ENCODE results near the gene IL13RA1. TPM values are rescaled to one million over a fixed set of nuclear protein-coding genes. Genes with fewer than 3 reads are reported as not detected.

IL13RA1 gene
- total RNA-seq, 4 donors from 2014 or later, result 44.1 to 69.6 (median 56.7) TPM

DNA sequence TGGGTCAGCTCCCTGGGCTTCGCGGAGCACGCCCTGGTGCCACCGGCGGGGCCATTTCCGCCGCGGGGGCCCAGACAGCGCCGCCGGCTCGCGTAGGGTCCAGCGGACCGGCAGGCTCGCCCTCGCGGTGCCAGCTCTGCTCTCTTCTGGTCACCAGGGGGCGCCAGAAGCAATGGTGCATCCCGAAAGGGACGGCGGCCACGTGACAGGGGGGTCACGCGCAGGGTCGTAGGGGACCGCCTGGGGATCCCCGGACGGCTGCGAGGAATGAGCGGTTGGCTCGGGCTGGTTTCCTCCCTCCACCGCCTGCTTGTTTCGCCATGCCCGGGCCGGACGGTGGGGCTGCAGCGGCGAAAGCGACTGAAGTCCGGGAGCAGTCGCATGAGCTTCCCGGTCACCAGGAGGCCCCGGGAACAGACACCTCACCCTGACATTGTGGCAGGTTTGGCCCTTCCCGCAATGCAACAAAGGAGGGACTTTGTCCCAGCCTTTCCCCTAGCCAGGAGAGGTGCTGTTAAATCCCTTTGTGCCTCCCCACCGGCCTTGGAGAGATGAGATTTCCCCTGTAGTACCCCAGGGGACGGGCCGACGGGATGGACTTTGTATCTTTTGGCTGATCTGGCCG lies 112.0 kb downstream of the IL13RA1 start:
- TF ChIP-seq, protein P1, sequence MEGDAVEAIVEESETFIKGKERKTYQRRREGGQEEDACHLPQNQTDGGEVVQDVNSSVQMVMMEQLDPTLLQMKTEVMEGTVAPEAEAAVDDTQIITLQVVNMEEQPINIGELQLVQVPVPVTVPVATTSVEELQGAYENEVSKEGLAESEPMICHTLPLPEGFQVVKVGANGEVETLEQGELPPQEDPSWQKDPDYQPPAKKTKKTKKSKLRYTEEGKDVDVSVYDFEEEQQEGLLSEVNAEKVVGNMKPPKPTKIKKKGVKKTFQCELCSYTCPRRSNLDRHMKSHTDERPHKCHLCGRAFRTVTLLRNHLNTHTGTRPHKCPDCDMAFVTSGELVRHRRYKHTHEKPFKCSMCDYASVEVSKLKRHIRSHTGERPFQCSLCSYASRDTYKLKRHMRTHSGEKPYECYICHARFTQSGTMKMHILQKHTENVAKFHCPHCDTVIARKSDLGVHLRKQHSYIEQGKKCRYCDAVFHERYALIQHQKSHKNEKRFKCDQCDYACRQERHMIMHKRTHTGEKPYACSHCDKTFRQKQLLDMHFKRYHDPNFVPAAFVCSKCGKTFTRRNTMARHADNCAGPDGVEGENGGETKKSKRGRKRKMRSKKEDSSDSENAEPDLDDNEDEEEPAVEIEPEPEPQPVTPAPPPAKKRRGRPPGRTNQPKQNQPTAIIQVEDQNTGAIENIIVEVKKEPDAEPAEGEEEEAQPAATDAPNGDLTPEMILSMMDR (IDR thresholded peaks at IDR 0.05), result peak in 5 of 6 experiments; percentile 43 to 66 (median 57)
- TF ChIP-seq POLR2A (IDR thresholded peaks at IDR 0.05), result no peak
- DNase-seq, result no peak
- Histone ChIP-seq H3K27ac (no peak overlapping the region), H3K4me1 (peaks cover 0 to 9% (median 0%) of the 10 kb centered on the region in 3 donors), H3K27me3 (no peaks in the 10 kb centered on the region), H3K9me3 (no peaks in the 10 kb centered on the region), H3K36me3 (no peaks in the 10 kb centered on the region), H3K4me3 (peak overlapping the region; percentile 31 to 65 (median 43))
- WGBS, 2 donors, result 31% methylated on average over 5 of the region's 50 CpGs; no CpG with 5 or more reads in 1 of the 2 donors
- intact Hi-C loops (cut with DNase I), result no loop called here

Small RNAs within 50 kb of the gene (small RNA-seq; reads per million reads assigned to genes)
- 0 reads per million in 4 donors for gene RF00566

Other genes starting within 250 kb of the IL13RA1 start
- 10 to 100 TPM in 2 of 4 donors, 1 to 10 TPM in 2; 1.1 to 16.4 (median 11.0) TPM for gene DOCK11, start 231.8 kb upstream of the IL13RA1 start, total RNA-seq
- gene ZCCHC12, start 96.2 kb downstream of the IL13RA1 start, total RNA-seq, result not detected
- 1 to 10 TPM in 2 of 4 donors, under 1 TPM in 2; 0.27 to 4.8 (median 1.2) TPM for gene LONRF3, start 247.0 kb downstream of the IL13RA1 start, total RNA-seq